ENCODE data around the gene ZMYND10.

ZMYND10 gene

GRCh38 chr3:50342813-50343633 lies 2.5 kb downstream of the ZMYND10 start:
- DNase-seq: no peak

GRCh38 chr3:50341996-50342650 lies 3.4 kb downstream of the ZMYND10 start:
- DNase-seq: no peak

GRCh38 chr3:50341537-50341936 lies 4.0 kb downstream of the ZMYND10 start:
- DNase-seq: no peak

GRCh38 chr3:50340448-50341329 lies 4.8 kb downstream of the ZMYND10 start, which contains the start of gene RASSF1:
Gene RASSF1, minus strand, starts transcription at chr3:50340836. Its CDS starts 31 bp downstream, at chr3:50340805.
- DNase-seq: peak; percentile 62

- DNase-seq: no peak
Measured at GRCh38 chr3:50340147-50340447, 5.4 kb downstream of the ZMYND10 start.

GRCh38 chr3:50339485-50340146 lies 5.9 kb downstream of the ZMYND10 start:
- no peak for DNase-seq

- DNase-seq: no peak
Measured at GRCh38 chr3:50338965-50339364, 6.6 kb downstream of the ZMYND10 start.

- peak; percentile 99 for DNase-seq
Measured at GRCh38 chr3:50337175-50337861, 8.2 kb downstream of the ZMYND10 start.

- DNase-seq: no peak
Measured at GRCh38 chr3:50336452-50337174, 8.9 kb downstream of the ZMYND10 start.

GRCh38 chr3:50334339-50335075 lies 11.0 kb downstream of the ZMYND10 start:
- DNase-seq: no peak

GRCh38 chr3:50333744-50334328 lies 11.7 kb downstream of the ZMYND10 start:
- no peak for DNase-seq

GRCh38 chr3:50331364-50331907 lies 14.1 kb downstream of the ZMYND10 start:
- DNase-seq: no peak

- no peak for DNase-seq
Measured at GRCh38 chr3:50330330-50330729, 15.2 kb downstream of the ZMYND10 start.

- DNase-seq: peak; percentile 99
Measured at GRCh38 chr3:50327943-50328691, 17.4 kb downstream of the ZMYND10 start, which contains the start of gene TUSC2. Gene TUSC2, minus strand, starts transcription at chr3:50328223. Its CDS starts 124 bp downstream, at chr3:50328099.

GRCh38 chr3:50327129-50327528 lies 18.4 kb downstream of the ZMYND10 start:
- no peak for DNase-seq

GRCh38 chr3:50326182-50326541 lies 19.4 kb downstream of the ZMYND10 start:
- DNase-seq: no peak

GRCh38 chr3:50325497-50326181 lies 19.9 kb downstream of the ZMYND10 start:
- no peak for DNase-seq

GRCh38 chr3:50325113-50325480 lies 20.4 kb downstream of the ZMYND10 start:
- no peak for DNase-seq
